IPS-NIHi7 (cell line): ENCODE measurements around the gene TK1.

Experiments used
- DNase-seq: peaks from one replicate; pipeline ENCODE4 v3.0.0; 2012; ENCODE audit warnings: mixed read lengths; ENCODE audit errors: extremely low spot score

Gene TK1

GRCh38 chr17:78133971-78134898, 52.6 kb downstream of the TK1 start:
- peak; percentile 84 for DNase-seq

GRCh38 chr17:78133179-78133951, 53.5 kb downstream of the TK1 start:
- DNase-seq: no peak

GRCh38 chr17:78132767-78133178, 54.1 kb downstream of the TK1 start:
- DNase-seq: no peak

GRCh38 chr17:78132084-78132676, 54.7 kb downstream of the TK1 start:
- DNase-seq: peak; percentile 60

- DNase-seq: no peak
Observed at GRCh38 chr17:78131172-78132083, 55.4 kb downstream of the TK1 start.

- no peak for DNase-seq
Observed at GRCh38 chr17:78130437-78131101, 56.3 kb downstream of the TK1 start, which contains the start of gene TMC8. TMC8 (plus strand) TSS chr17:78130771; CDS start chr17:78131589, 818 bp downstream.

GRCh38 chr17:78130090-78130436, 56.8 kb downstream of the TK1 start:
- DNase-seq: no peak

- no peak for DNase-seq
Observed at GRCh38 chr17:78129351-78130089, 57.3 kb downstream of the TK1 start.

- DNase-seq: peak; percentile 93
Observed at GRCh38 chr17:78128551-78129350, 58.1 kb downstream of the TK1 start, which contains the start of gene TMC6. TMC6 (minus strand) TSS chr17:78128755; CDS start chr17:78126832, 1,923 bp downstream.

- peak; percentile 69 for DNase-seq
Observed at GRCh38 chr17:78127888-78128550, 58.8 kb downstream of the TK1 start.

GRCh38 chr17:78127239-78127887, 59.5 kb downstream of the TK1 start:
- DNase-seq: peak; percentile 55

GRCh38 chr17:78126895-78127238, 60.0 kb downstream of the TK1 start:
- DNase-seq: no peak

GRCh38 chr17:78125976-78126894, 60.6 kb downstream of the TK1 start:
- DNase-seq: no peak

GRCh38 chr17:78125138-78125913, 61.5 kb downstream of the TK1 start:
- no peak for DNase-seq

GRCh38 chr17:78124836-78125137, 62.1 kb downstream of the TK1 start:
- no peak for DNase-seq
